Common myeloid progenitor, CD34-positive (primary cell): ENCODE results near the gene OR10J1. TPM values are rescaled to one million over a fixed set of nuclear protein-coding genes. Genes with fewer than 3 reads are reported as not detected.

ENCODE experiments used
- CTCF ChIA-PET: fragments of 350-600 bp; sonication (Branson Sonifier 250); formaldehyde crosslinking; loops from one replicate; lab custom pipeline; 2021; ENCODE audit warnings: antibody characterized with exemption; lab: Charles Lee
- POLR2A ChIA-PET: fragments of 350-600 bp; sonication (Branson Sonifier 250); formaldehyde crosslinking; loops from one replicate; lab custom pipeline; 2021; ENCODE audit warnings: antibody characterized with exemption; lab: Charles Lee
- DNase-seq, 3 donors: peaks; one replicate each; pipeline versions ENCODE4 v3.0.0 to v3.0.0-alpha.2; 2013
- H3K27ac ChIP-seq, 2 experiments: 1 replicate in 1 of 2; 2 replicates in 1 of 2; pipeline ENCODE4 v1.7.0; 2013; ENCODE audit warnings: inconsistent platforms in 2 of 2, low read length in 2 of 2, mild to moderate bottlenecking in 2 of 2, low read depth in 1 of 2, moderate library complexity in 1 of 2; ENCODE audit not compliant: severe bottlenecking in 2 of 2, insufficient read depth in 1 of 2, poor library complexity in 1 of 2
- H3K27me3 ChIP-seq, 5 experiments: replicated peaks in 2 of 5; 1 replicate in 3 of 5; 2 replicates in 2 of 5; pipeline versions ENCODE4 v1.6.1 to v1.7.0; 2013; ENCODE audit warnings: low read length in 4 of 5, mild to moderate bottlenecking in 2 of 5, moderate library complexity in 2 of 5, inconsistent platforms in 1 of 5; ENCODE audit not compliant: insufficient read depth in 5 of 5, control insufficient read depth in 4 of 5
- H3K36me3 ChIP-seq, 4 experiments: 1 replicate in 2 of 4; 2 replicates in 2 of 4; pipeline versions ENCODE4 v1.6.1 to v1.7.0; 2013; ENCODE audit warnings: low read length in 3 of 4, control low read depth in 1 of 4, mild to moderate bottlenecking in 1 of 4; ENCODE audit not compliant: control insufficient read depth in 4 of 4, insufficient read depth in 4 of 4
- H3K4me1 ChIP-seq, 4 experiments: 1 replicate in 3 of 4; 2 replicates in 1 of 4; pipeline versions ENCODE4 v1.6.1 to v1.7.1; 2013; ENCODE audit warnings: low read length in 3 of 4, mild to moderate bottlenecking in 3 of 4, control low read depth in 1 of 4, inconsistent platforms in 1 of 4, moderate library complexity in 1 of 4; ENCODE audit not compliant: control insufficient read depth in 4 of 4, insufficient read depth in 4 of 4; ENCODE audit errors: control extremely low read depth in 1 of 4
- H3K4me3 ChIP-seq, 7 experiments: 1 replicate in 4 of 7; 2 replicates in 3 of 7; pipeline versions ENCODE4 v1.5.1 to v1.7.0; 2013; ENCODE audit warnings: mild to moderate bottlenecking in 7 of 7, low read length in 6 of 7, moderate library complexity in 6 of 7, inconsistent platforms in 2 of 7, low read depth in 2 of 7, control low read depth in 1 of 7; ENCODE audit not compliant: insufficient read depth in 4 of 7, control insufficient read depth in 1 of 7; ENCODE audit errors: extremely low read depth in 1 of 7
- H3K9me3 ChIP-seq, 5 experiments: 1 replicate in 4 of 5; 2 replicates in 1 of 5; pipeline versions ENCODE4 v1.6.1 to v1.7.1; 2013; ENCODE audit warnings: low read length in 4 of 5, mild to moderate bottlenecking in 2 of 5, inconsistent platforms in 1 of 5, low read depth in 1 of 5, moderate library complexity in 1 of 5; ENCODE audit not compliant: control insufficient read depth in 4 of 5, insufficient read depth in 2 of 5; ENCODE audit errors: control extremely low read depth in 1 of 5
- WGBS: methylation state at CpG from one replicate; pipeline ENCODE4 v1.1.5; 2013; ENCODE audit not compliant: insufficient coverage; 5-methylcytosine and 5-hydroxymethylcytosine counted together
- polyA plus RNA-seq: library from polyadenylated mRNA; unstranded; fragments of 120-200 nt; gene quantifications from one replicate; pipeline ENCODE4 v1.2.1, GENCODE V29; 2013

Gene OR10J1, protein sequence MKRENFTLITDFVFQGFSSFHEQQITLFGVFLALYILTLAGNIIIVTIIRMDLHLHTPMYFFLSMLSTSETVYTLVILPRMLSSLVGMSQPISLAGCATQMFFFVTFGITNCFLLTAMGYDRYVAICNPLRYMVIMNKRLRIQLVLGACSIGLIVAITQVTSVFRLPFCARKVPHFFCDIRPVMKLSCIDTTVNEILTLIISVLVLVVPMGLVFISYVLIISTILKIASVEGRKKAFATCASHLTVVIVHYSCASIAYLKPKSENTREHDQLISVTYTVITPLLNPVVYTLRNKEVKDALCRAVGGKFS
- polyA plus RNA-seq = not detected

DNA sequence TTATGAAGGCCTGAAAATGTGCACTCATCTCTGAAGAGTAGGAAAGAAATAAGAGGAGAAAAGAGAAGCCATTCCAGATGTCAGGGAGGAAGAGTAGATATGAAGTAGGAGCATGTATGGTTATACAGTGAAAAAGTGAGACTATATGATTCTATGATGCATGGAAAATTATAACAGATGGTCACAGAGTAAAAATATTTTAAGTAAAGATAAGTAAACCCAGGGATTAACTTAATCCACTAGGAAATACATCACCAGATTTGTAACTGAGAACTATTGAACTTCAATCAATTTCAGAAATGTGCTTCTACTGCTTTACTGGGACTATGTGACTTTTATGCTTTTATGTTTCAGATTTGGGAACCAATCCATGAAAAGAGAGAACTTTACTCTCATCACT is at the start of gene OR10J1:
OR10J1 (plus strand) TSS at position 301 of the 400 bp plus-strand sequence; CDS start at position 371, 70 bp downstream.
- Histone ChIP-seq H3K36me3 (no peaks in the 10 kb centered on the region), H3K4me1 (no peaks in the 10 kb centered on the region), H3K27me3 (peaks cover 0 to 2% (median 0%) of the 10 kb centered on the region in 5 experiments), H3K27ac (no peak within 1 kb of the TSS), H3K9me3 (no peaks in the 10 kb centered on the region), H3K4me3 (no peak within 1 kb of the TSS)
- DNase-seq = no peak
- CTCF ChIA-PET = no interaction called here
- POLR2A ChIA-PET = no interaction called here

GRCh38 chr1:159406821-159407220 is 32.7 kb upstream of the OR10J1 start:
- Histone ChIP-seq H3K27ac (no peak overlapping the region), H3K36me3 (no peaks in the 10 kb centered on the region), H3K9me3 (no peaks in the 10 kb centered on the region), H3K4me3 (no peak overlapping the region), H3K4me1 (no peaks in the 10 kb centered on the region), H3K27me3 (no peaks in the 10 kb centered on the region)
- no peak for DNase-seq
- ChIA-PET CTCF (no interaction called here), POLR2A (no interaction called here)
- WGBS = no CpG with 5 or more reads among the region's 2 CpGs

DNA sequence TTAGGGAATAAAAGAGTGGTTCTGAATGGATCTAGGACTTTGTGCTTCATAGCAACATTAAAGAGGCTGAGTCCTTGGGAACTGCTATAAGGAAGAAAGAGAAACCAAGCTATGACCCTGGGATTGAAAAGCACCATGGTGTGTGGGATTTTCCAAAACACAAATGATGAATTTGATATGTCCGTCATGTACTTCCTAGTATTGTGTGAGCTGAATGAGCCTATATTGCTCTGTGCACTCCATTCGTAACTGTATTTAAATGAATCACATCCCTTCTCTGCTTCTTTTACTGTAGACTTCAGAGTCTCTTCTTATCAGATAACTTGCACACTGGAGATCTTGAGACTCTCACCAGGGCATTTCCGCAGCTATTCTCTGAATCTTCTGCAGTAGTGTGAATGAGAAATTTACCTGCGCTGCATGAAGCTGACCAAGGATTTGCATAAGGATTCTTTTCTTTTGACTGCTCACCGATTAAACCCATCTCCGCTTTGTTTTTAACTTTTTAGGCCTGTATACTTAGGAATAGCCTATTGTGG is 30.6 kb upstream of the OR10J1 start:
- POLR2A ChIA-PET = no interaction called here
- H3K36me3 ChIP-seq = no peaks in the 10 kb centered on the region
- CTCF ChIA-PET = no interaction called here
- no peak for DNase-seq
- no peaks in the 10 kb centered on the region for H3K9me3 ChIP-seq
- H3K4me3 ChIP-seq = no peak overlapping the region
- WGBS = 92% methylated on average over 4 of the region's 6 CpGs
- H3K27ac ChIP-seq = no peak overlapping the region
- no peaks in the 10 kb centered on the region for H3K4me1 ChIP-seq
- no peaks in the 10 kb centered on the region for H3K27me3 ChIP-seq

DNA sequence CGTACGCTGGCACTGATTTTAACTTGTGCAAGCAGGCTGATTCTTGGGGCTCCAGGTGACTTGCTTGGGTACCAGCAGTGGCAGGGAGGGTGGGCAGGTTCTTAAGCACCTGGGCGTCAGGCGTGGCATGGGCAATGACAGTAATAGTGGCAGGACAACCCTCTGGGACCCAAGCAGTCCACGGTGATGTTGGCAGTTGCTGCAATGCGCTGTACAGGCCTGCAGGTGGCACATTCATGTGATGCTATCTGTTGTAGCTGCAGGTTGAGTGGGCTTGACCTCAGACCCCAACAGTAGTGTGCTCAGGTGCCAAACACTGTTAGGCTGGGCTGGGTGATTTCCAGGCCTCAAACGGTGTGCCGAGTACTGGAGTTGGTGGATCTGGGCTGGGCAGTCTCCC is 17.7 kb upstream of the OR10J1 start:
- Histone ChIP-seq H3K36me3 (no peaks in the 10 kb centered on the region), H3K9me3 (peaks cover 0 to 12% (median 4%) of the 10 kb centered on the region in 5 experiments), H3K27ac (no peak overlapping the region), H3K27me3 (no peaks in the 10 kb centered on the region), H3K4me1 (no peaks in the 10 kb centered on the region), H3K4me3 (no peak overlapping the region)
- POLR2A ChIA-PET = no interaction called here
- CTCF ChIA-PET = interaction anchor here (0.8 kb wide), 1 partner anchor 469 kb away, joined by 3 read pairs; no protein-coding TSS in a partner anchor
- 92% methylated on average over 8 of the region's 8 CpGs for WGBS
- DNase-seq = no peak

GRCh38 chr1:159428536-159428935 is 11.0 kb upstream of the OR10J1 start:
- 95% methylated on average over 2 of the region's 3 CpGs for WGBS
- Histone ChIP-seq H3K9me3 (no peaks in the 10 kb centered on the region), H3K27me3 (no peaks in the 10 kb centered on the region), H3K27ac (no peak overlapping the region), H3K36me3 (no peaks in the 10 kb centered on the region), H3K4me1 (no peaks in the 10 kb centered on the region), H3K4me3 (no peak overlapping the region)
- ChIA-PET POLR2A (no interaction called here), CTCF (no interaction called here)
- no peak for DNase-seq

DNA sequence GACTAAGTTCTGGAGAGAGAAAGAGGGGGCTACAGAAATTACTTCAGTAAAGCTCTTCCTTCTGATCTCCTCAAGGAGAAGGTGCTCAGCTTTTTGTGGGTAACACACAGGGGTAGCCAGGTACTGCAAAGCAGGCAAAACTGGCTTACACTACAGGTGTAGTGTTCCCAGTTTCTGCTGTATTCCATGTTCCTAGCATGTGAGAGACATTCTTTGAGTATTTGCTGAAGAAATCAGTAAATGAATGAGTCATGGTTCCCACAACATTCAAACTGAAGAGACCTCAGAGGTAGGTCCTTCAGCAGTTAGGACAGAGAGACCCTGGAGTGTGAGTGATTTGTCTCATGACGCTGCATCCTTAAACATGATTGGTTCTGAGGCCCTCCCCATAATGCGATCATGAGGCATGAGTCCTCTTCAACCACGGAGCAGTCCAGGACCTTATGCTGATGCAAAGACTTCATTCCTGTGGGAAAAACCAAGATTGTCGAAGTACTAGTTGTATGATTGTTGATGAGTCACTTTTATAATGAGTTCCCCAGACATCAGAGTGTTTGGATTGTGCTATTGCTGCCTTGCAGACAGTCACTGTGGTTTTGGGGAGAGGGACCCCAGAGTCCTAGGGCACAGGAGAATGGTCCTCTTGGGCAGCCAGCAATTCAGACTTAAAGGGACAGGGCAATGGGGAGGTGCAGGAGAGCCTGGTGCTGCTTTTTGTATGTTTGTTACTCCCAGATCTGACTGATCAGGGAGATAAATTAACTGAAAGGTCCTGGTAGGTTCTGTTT is 10.3 kb upstream of the OR10J1 start:
- no peaks in the 10 kb centered on the region for H3K36me3 ChIP-seq
- DNase-seq = no peak
- no peak overlapping the region for H3K27ac ChIP-seq
- no peaks in the 10 kb centered on the region for H3K4me1 ChIP-seq
- H3K27me3 ChIP-seq = no peaks in the 10 kb centered on the region
- H3K9me3 ChIP-seq = no peaks in the 10 kb centered on the region
- ChIA-PET CTCF (no interaction called here), POLR2A (no interaction called here)
- no peak overlapping the region for H3K4me3 ChIP-seq
- WGBS = 95% methylated on average over 3 of the region's 4 CpGs

DNA sequence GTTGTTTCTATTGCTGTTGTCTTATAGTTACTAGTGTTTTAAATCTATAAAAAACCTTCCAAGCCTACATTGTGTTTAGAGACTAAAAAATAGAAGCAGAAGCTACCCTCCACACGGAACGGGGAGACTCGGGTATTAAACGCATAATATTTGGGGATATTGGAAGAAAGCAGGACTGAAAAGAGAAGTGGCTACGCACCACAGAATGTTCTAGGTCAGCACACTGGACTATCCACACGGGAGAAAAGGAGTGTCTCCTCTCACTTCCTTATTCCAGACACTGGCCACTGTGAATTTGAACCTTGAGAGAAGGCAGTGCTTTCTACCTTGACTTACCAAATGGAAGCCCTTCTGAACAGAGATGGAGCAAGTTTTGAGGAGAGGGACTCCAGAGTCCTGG is 8.5 kb upstream of the OR10J1 start:
- no peak for DNase-seq
- WGBS = 90% methylated on average over 6 of the region's 6 CpGs
- Histone ChIP-seq H3K9me3 (no peaks in the 10 kb centered on the region), H3K36me3 (no peaks in the 10 kb centered on the region), H3K4me1 (no peaks in the 10 kb centered on the region), H3K27me3 (no peaks in the 10 kb centered on the region), H3K4me3 (no peak overlapping the region), H3K27ac (no peak overlapping the region)
- ChIA-PET POLR2A (no interaction called here), CTCF (interaction anchor here (0.6 kb wide), 1 partner anchor 1487 kb away, joined by 3 read pairs; no protein-coding TSS in a partner anchor)
